ENCODE measurements around the gene ARL14. TPM values are rescaled to one million over a fixed set of nuclear protein-coding genes. Genes with fewer than 3 reads are reported as not detected.
A peak's percentile ranks its signal among the peaks of the same experiment; 100 is the strongest.
"Not testable (repeated sequence)": the region's sequence is repeated elsewhere in the genome, so short reads cannot be mapped to it uniquely, and the experiment has no call there.

The ARL14 gene
- total RNA-seq, 3 donors from 2014 or later, result not detected

DNA sequence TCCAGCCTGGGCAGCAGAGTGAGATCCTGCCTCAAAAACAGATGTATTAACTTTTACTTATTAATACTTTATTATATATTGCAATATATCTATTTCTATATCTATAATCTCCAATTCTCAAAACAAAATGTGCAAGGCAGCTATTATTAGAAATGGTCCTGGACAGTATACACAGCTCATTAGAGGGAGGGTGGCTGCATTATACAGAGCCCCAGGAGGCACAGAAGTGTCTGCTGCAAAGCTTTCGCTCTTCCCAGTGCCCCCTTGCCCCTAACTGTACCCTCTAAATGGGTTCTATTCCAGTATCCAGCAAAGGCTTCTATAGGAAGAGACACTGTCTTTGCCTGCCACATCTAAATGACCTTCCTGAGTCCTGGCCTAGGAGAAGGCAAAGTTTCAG is 24.5 kb downstream of the ARL14 start:
- no peak for DNase-seq (ENCODE audit: low spot score in 2 of 2)
- H3K9me3 ChIP-seq, result no peaks in the 10 kb centered on the region
- no peak overlapping the region for H3K27ac ChIP-seq
- H3K27me3 ChIP-seq, result no peaks in the 10 kb centered on the region
- no peaks in the 10 kb centered on the region for H3K36me3 ChIP-seq
- TF ChIP-seq POLR2A (IDR thresholded peaks at IDR 0.05) (no peak), POLR2AphosphoS5 (IDR thresholded peaks at IDR 0.05) (no peak)
- TF ChIP-seq, protein P1, sequence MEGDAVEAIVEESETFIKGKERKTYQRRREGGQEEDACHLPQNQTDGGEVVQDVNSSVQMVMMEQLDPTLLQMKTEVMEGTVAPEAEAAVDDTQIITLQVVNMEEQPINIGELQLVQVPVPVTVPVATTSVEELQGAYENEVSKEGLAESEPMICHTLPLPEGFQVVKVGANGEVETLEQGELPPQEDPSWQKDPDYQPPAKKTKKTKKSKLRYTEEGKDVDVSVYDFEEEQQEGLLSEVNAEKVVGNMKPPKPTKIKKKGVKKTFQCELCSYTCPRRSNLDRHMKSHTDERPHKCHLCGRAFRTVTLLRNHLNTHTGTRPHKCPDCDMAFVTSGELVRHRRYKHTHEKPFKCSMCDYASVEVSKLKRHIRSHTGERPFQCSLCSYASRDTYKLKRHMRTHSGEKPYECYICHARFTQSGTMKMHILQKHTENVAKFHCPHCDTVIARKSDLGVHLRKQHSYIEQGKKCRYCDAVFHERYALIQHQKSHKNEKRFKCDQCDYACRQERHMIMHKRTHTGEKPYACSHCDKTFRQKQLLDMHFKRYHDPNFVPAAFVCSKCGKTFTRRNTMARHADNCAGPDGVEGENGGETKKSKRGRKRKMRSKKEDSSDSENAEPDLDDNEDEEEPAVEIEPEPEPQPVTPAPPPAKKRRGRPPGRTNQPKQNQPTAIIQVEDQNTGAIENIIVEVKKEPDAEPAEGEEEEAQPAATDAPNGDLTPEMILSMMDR (IDR thresholded peaks at IDR 0.05), result no peak
- H3K4me1 ChIP-seq, result no peaks in the 10 kb centered on the region
- intact Hi-C loops (cut with DNase I; ENCODE audit: low total_unique reads), result loop anchor here (10.0 kb wide), 1 partner anchor 243 kb away; no protein-coding TSS in a partner anchor
- H3K4me3 ChIP-seq, result no peak overlapping the region

DNA sequence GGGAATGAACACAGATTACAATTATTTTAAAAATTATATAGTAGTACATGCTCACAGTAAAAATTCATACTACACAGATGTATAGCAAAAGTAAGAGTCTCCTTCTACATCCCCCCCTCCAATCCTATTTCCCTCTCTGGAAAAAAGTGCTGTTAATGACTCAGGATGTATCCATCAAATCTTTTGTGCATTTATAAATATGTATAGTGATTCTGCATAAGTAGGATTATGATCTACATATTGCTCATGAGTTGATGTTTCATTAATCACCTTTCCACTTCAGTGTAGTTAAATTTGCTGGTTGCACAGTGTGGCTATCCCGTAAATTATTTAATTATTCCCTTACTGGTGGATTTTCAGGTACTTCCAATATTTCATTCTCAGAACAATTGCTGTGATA is 25.3 kb downstream of the ARL14 start:
- intact Hi-C loops (cut with DNase I; ENCODE audit: low total_unique reads), result loop anchor here (10.0 kb wide), 1 partner anchor 243 kb away; no protein-coding TSS in a partner anchor
- H3K9me3 ChIP-seq, result no peaks in the 10 kb centered on the region
- no peak for DNase-seq (ENCODE audit: low spot score in 2 of 2)
- no peak for TF ChIP-seq POLR2A (IDR thresholded peaks at IDR 0.05)
- TF ChIP-seq, protein P1 (IDR thresholded peaks at IDR 0.05), result no peak
- no peak for TF ChIP-seq POLR2AphosphoS5 (IDR thresholded peaks at IDR 0.05)
- H3K27me3 ChIP-seq, result peaks cover 0 to 5% of the 10 kb centered on the region in 2 donors
- no peaks in the 10 kb centered on the region for H3K4me1 ChIP-seq
- H3K27ac ChIP-seq, result no peak overlapping the region
- H3K36me3 ChIP-seq, result no peaks in the 10 kb centered on the region
- H3K4me3 ChIP-seq, result no peak overlapping the region

DNA sequence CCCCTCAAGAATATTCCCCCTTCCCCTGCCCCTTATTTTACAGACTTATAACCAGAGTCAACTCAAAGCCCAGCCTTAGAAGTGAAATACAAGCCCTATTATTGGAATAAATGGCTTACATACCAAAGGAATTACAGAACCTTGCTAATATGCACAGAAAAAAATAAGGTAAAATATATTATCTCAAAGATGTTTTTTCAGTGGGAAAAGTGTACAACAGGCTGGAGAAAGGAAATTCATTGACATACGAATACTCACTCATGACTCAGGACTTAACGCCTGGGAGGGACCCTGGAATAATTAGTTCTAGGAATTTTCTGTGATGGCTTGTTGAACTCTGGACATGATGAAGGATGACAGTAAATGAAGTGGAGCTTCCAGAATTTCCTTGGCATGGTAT is 27.0 kb downstream of the ARL14 start:
- DNase-seq (ENCODE audit: low spot score in 2 of 2), result no peak
- intact Hi-C loops (cut with DNase I; ENCODE audit: low total_unique reads), result loop anchor here (10.0 kb wide), 1 partner anchor 241 kb away; no protein-coding TSS in a partner anchor
- H3K27me3 ChIP-seq, result peaks cover 0 to 5% of the 10 kb centered on the region in 2 donors
- no peaks in the 10 kb centered on the region for H3K9me3 ChIP-seq
- TF ChIP-seq POLR2A (IDR thresholded peaks at IDR 0.05) (no peak), POLR2AphosphoS5 (IDR thresholded peaks at IDR 0.05) (no peak)
- TF ChIP-seq, protein P1 (IDR thresholded peaks at IDR 0.05), result no peak
- no peak overlapping the region for H3K4me3 ChIP-seq
- no peaks in the 10 kb centered on the region for H3K4me1 ChIP-seq
- H3K36me3 ChIP-seq, result no peaks in the 10 kb centered on the region
- H3K27ac ChIP-seq, result no peak overlapping the region

DNA sequence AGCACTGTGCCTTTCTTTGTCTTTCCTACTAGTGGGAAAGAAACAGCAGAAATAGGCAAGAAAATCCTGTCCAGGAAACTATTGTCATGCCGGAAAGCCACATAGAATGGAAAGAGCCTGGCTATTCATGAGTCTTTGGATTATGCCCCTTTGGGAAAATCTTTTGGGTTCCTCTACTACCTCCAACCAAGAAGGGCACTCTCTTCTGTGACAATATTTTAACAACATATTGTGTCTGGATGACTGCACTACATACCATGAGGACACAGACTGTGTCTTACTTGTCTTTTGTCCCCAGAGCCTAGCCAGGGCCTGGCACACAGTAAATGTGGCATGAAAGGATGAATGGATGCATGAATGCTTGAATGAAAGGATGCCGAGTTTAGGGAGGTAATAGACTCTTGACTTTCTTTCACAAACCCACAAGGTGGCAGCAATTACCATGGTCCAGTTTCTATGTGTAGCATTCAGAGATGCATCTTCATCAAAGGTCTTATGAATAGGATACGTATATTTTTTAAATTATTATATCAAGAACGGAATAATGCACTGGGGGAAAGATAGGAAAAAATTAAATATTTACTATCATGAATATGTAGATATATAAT is 30.3 kb downstream of the ARL14 start:
- no peak for TF ChIP-seq POLR2A (IDR thresholded peaks at IDR 0.05)
- no peak for TF ChIP-seq POLR2AphosphoS5 (IDR thresholded peaks at IDR 0.05)
- TF ChIP-seq, protein P1 (IDR thresholded peaks at IDR 0.05), result peak in 2 of 3 donors; percentile 46 to 52
- Histone ChIP-seq H3K36me3 (no peaks in the 10 kb centered on the region), H3K9me3 (no peaks in the 10 kb centered on the region), H3K27me3 (peaks cover 0 to 5% of the 10 kb centered on the region in 2 donors), H3K4me1 (no peaks in the 10 kb centered on the region), H3K4me3 (no peak overlapping the region), H3K27ac (no peak overlapping the region)
- DNase-seq (ENCODE audit: low spot score in 2 of 2), result no peak
- intact Hi-C loops (cut with DNase I; ENCODE audit: low total_unique reads), result loop anchor here (10.0 kb wide), 1 partner anchor 238 kb away; no protein-coding TSS in a partner anchor

DNA sequence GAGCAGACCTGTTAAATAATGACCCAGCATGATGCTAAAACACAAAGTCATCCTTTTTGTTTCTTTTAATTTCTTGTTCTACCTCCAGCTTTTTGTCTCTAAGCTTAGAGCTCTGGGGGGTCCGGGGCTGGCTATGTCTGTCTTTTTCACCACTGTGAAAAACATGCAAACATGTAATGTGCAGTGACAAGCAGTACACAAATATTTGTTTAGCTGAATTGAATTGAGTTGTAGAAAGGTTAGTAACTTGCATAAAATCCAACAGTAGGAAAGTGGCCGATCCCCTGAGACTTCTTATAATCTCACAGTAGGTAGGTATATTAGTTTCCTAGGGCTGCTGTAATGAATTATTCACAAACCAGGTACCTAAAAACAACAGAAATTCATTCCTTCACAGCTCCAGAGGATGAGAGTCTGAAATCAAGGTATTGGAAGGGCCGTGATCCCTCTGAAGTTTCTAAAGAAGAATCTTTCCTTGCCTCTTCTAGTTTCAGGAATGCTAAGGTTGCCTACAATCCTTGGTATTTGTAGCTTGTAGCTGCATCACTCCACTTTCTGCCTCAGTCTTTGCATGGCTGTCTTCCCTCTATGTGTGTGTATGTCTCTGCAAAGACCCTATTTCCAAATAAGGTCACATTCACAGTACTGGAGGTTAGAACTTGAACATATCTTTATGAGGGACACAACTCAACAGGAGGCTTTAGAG is 32.7 kb downstream of the ARL14 start:
- Histone ChIP-seq H3K9me3 (no peaks in the 10 kb centered on the region), H3K27me3 (peaks cover 0 to 5% of the 10 kb centered on the region in 2 donors), H3K4me3 (no peak overlapping the region), H3K36me3 (no peaks in the 10 kb centered on the region), H3K4me1 (no peaks in the 10 kb centered on the region), H3K27ac (no peak overlapping the region)
- TF ChIP-seq, protein P1 (IDR thresholded peaks at IDR 0.05), result no peak
- TF ChIP-seq POLR2AphosphoS5 (IDR thresholded peaks at IDR 0.05) (no peak), POLR2A (IDR thresholded peaks at IDR 0.05) (no peak)
- intact Hi-C loops (cut with DNase I; ENCODE audit: low total_unique reads), result loop anchor here (10.0 kb wide), 1 partner anchor 235 kb away; no protein-coding TSS in a partner anchor
- DNase-seq (ENCODE audit: low spot score in 2 of 2), result no peak

DNA sequence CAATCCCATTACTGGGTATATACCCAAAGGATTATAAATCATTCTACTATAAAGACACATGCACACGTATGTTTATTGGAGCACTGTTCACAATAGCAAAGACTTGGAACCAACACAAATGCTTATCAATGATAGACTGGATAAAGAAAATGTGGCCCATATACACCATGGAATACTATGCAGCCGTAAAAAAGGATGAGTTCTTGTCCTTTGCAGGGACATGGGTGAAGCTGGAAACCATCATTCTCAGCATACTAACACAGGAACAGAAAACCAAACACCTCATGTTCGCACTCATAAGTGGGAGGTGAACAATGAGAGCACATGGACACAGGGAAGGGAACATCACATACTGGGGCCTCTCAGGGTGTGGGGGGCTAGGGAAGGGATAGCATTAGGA is 36.2 kb downstream of the ARL14 start:
- H3K4me1 ChIP-seq; H3K9me3 ChIP-seq; H3K36me3 ChIP-seq; H3K27me3 ChIP-seq; H3K27ac ChIP-seq; intact Hi-C loops (cut with DNase I; ENCODE audit: low total_unique reads); DNase-seq (ENCODE audit: low spot score in 2 of 2); H3K4me3 ChIP-seq: not testable (repeated sequence)
